ENCODE measurements around the gene SCARF2. TPM values are rescaled to one million over a fixed set of nuclear protein-coding genes. Genes with fewer than 3 reads are reported as not detected.

SCARF2 gene
- total RNA-seq, 1 donor from 2014 or later = 88.8 TPM

- DNase-seq (ENCODE audit: low spot score) = no peak
- H3K4me3 Mint-ChIP-seq (ENCODE audit: unreplicated experiment) = no peak overlapping the region
- H3K27me3 Mint-ChIP-seq (ENCODE audit: low read depth) = no peaks in the 10 kb centered on the region
- TF ChIP-seq, protein P1, sequence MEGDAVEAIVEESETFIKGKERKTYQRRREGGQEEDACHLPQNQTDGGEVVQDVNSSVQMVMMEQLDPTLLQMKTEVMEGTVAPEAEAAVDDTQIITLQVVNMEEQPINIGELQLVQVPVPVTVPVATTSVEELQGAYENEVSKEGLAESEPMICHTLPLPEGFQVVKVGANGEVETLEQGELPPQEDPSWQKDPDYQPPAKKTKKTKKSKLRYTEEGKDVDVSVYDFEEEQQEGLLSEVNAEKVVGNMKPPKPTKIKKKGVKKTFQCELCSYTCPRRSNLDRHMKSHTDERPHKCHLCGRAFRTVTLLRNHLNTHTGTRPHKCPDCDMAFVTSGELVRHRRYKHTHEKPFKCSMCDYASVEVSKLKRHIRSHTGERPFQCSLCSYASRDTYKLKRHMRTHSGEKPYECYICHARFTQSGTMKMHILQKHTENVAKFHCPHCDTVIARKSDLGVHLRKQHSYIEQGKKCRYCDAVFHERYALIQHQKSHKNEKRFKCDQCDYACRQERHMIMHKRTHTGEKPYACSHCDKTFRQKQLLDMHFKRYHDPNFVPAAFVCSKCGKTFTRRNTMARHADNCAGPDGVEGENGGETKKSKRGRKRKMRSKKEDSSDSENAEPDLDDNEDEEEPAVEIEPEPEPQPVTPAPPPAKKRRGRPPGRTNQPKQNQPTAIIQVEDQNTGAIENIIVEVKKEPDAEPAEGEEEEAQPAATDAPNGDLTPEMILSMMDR (IDR thresholded peaks at IDR 0.05) = no peak
- no peaks in the 10 kb centered on the region for H3K9me3 Mint-ChIP-seq (ENCODE audit: low read depth)
- H3K27ac Mint-ChIP-seq (ENCODE audit: unreplicated experiment) = no peak overlapping the region
- peaks cover 6% of the 10 kb centered on the region for H3K4me1 Mint-ChIP-seq (ENCODE audit: low read depth)
- peaks cover 22% of the 10 kb centered on the region for H3K36me3 Mint-ChIP-seq (ENCODE audit: low read depth)
Measured at GRCh38 chr22:20405931-20406685, 31.5 kb downstream of the SCARF2 start.

GRCh38 chr22:20405291-20405930 lies 32.2 kb downstream of the SCARF2 start:
- H3K4me3 Mint-ChIP-seq (ENCODE audit: unreplicated experiment) = no peak overlapping the region
- H3K4me1 Mint-ChIP-seq (ENCODE audit: low read depth) = peaks cover 4% of the 10 kb centered on the region
- peaks cover 22% of the 10 kb centered on the region for H3K36me3 Mint-ChIP-seq (ENCODE audit: low read depth)
- no peak overlapping the region for H3K27ac Mint-ChIP-seq (ENCODE audit: unreplicated experiment)
- no peak for DNase-seq (ENCODE audit: low spot score)
- TF ChIP-seq, protein P1 (IDR thresholded peaks at IDR 0.05) = no peak
- no peaks in the 10 kb centered on the region for H3K27me3 Mint-ChIP-seq (ENCODE audit: low read depth)
- no peaks in the 10 kb centered on the region for H3K9me3 Mint-ChIP-seq (ENCODE audit: low read depth)

- Mint-ChIP-seq H3K4me3 (ENCODE audit: unreplicated experiment) (no peak overlapping the region), H3K27me3 (ENCODE audit: low read depth) (no peaks in the 10 kb centered on the region), H3K36me3 (ENCODE audit: low read depth) (peaks cover 22% of the 10 kb centered on the region), H3K27ac (ENCODE audit: unreplicated experiment) (no peak overlapping the region), H3K9me3 (ENCODE audit: low read depth) (no peaks in the 10 kb centered on the region), H3K4me1 (ENCODE audit: low read depth) (no peaks in the 10 kb centered on the region)
- TF ChIP-seq, protein P1 (IDR thresholded peaks at IDR 0.05) = no peak
- DNase-seq (ENCODE audit: low spot score) = no peak
Measured at GRCh38 chr22:20404881-20405280, 32.7 kb downstream of the SCARF2 start.

DNA sequence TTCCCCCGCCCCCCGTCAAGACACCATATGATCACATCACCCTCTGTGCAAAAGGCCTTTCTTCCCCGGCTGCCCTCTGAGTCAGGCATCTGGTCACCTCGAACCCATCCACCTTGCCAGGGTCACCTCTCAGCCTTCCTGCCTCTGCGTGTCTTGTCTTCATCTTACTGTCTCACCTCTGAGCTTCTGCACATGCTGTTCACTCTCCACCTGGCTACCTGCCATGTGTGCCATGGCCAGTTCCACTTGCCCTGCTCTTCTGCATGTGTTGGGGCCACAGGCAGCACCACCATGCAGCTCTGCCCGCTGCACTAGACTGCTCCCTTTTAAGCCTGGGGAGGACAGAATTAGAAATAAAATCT lies 33.9 kb downstream of the SCARF2 start:
- Mint-ChIP-seq H3K27ac (ENCODE audit: unreplicated experiment) (no peak overlapping the region), H3K27me3 (ENCODE audit: low read depth) (no peaks in the 10 kb centered on the region), H3K4me1 (ENCODE audit: low read depth) (no peaks in the 10 kb centered on the region), H3K36me3 (ENCODE audit: low read depth) (peaks cover 22% of the 10 kb centered on the region), H3K4me3 (ENCODE audit: unreplicated experiment) (no peak overlapping the region), H3K9me3 (ENCODE audit: low read depth) (no peaks in the 10 kb centered on the region)
- TF ChIP-seq, protein P1 (IDR thresholded peaks at IDR 0.05) = no peak
- DNase-seq (ENCODE audit: low spot score) = no peak

DNA sequence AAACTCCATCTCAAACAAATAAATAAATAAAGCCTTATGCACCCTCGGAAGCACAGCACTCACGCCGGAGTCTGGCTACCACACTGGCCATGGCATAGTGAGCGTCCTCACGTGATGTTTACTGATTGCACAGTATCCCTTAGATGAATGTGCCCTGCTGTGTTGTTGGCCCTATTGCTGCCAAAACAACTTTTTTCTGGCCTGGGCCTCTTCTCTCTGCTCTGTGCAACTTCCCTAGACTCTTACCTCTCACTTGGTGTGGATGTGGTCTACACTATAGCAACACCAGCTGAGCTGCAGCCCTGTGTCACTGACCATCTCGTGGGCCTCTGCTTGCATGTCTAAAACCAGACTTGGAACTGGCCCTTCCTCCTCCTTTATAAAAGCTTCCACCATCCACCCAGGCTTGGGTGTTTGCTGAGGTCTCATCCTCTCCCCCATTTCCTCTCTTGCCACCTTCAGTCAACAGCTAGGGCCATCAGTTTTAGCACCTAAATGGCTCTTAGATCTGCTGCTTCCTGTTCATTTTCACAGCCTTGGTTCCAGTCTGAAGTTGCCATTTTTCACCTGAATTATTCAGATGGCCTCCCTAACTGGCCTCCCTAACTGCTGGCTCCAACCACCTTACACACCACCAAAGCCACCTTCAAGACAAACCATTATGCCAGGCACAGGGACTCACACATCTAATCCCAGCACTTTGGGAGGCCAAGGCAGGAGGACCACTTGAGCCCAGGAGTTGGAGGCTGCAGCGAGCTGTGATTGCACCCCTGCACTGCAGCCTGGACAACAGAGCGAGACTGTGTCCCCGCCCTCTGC lies 34.5 kb downstream of the SCARF2 start:
- H3K4me3 Mint-ChIP-seq (ENCODE audit: unreplicated experiment) = no peak overlapping the region
- no peaks in the 10 kb centered on the region for H3K27me3 Mint-ChIP-seq (ENCODE audit: low read depth)
- no peaks in the 10 kb centered on the region for H3K4me1 Mint-ChIP-seq (ENCODE audit: low read depth)
- H3K36me3 Mint-ChIP-seq (ENCODE audit: low read depth) = peaks cover 20% of the 10 kb centered on the region
- H3K27ac Mint-ChIP-seq (ENCODE audit: unreplicated experiment) = no peak overlapping the region
- DNase-seq (ENCODE audit: low spot score) = no peak
- TF ChIP-seq, protein P1 (IDR thresholded peaks at IDR 0.05) = no peak
- H3K9me3 Mint-ChIP-seq (ENCODE audit: low read depth) = no peaks in the 10 kb centered on the region

Data from chondrocyte (in vitro differentiated cells).